ENCODE measurements around the gene NMNAT2.

DNA sequence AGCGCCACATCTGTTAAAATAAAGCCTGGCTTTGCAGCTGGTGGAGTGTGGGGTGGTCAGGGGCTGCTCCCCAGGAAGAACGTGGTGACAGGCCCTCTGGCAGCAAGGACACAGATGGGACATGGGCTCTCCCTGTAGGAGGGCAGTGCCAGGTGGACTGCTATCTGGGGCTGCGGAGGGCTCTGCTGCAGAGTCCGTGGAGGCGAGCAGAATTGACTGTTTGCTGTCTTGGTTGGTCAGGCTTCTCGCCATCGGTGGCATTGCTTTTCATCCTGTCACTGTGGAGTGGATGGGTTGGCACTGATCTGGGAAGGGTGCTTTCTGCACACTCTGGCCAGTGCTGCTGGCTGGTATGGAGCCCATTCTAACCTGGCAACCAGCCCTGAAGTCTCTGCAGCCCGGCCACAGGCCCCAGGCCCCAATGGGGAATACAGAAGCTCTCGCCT, 129.1 kb downstream of the NMNAT2 start:
- TF ChIP-seq ELF3 (CRISPR knock-in tag; IDR thresholded peaks at IDR 0.05), result no peak
- TF ChIP-seq U2AF2 (IDR thresholded peaks at IDR 0.05; ENCODE audit: low read depth, low read length), result no peak
- TF ChIP-seq TP53 (CRISPR knock-in tag; conservative IDR thresholded peaks at IDR 0.05), result no peak
- TF ChIP-seq, protein P1, sequence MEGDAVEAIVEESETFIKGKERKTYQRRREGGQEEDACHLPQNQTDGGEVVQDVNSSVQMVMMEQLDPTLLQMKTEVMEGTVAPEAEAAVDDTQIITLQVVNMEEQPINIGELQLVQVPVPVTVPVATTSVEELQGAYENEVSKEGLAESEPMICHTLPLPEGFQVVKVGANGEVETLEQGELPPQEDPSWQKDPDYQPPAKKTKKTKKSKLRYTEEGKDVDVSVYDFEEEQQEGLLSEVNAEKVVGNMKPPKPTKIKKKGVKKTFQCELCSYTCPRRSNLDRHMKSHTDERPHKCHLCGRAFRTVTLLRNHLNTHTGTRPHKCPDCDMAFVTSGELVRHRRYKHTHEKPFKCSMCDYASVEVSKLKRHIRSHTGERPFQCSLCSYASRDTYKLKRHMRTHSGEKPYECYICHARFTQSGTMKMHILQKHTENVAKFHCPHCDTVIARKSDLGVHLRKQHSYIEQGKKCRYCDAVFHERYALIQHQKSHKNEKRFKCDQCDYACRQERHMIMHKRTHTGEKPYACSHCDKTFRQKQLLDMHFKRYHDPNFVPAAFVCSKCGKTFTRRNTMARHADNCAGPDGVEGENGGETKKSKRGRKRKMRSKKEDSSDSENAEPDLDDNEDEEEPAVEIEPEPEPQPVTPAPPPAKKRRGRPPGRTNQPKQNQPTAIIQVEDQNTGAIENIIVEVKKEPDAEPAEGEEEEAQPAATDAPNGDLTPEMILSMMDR (CRISPR knock-in tag; IDR thresholded peaks at IDR 0.05), result no peak
- no peak for TF ChIP-seq SOX5 (CRISPR knock-in tag; IDR thresholded peaks at IDR 0.05; ENCODE audit: borderline replicate concordance)
- TF ChIP-seq ZNF792 (CRISPR knock-in tag; IDR thresholded peaks at IDR 0.05), result no peak
- no peak for TF ChIP-seq GFI1 (CRISPR knock-in tag; IDR thresholded peaks at IDR 0.05; ENCODE audit: borderline replicate concordance)
- no peak for TF ChIP-seq ADNP (CRISPR knock-in tag; IDR thresholded peaks at IDR 0.05)

All from HepG2 (cell line).